ENCODE measurements around the gene MGAM2. TPM values are rescaled to one million over a fixed set of nuclear protein-coding genes. Genes with fewer than 3 reads are reported as not detected.
"Not testable (repeated sequence)": the region's sequence is repeated elsewhere in the genome, so short reads cannot be mapped to it uniquely, and the experiment has no call there.

The MGAM2 gene
- total and polyA plus RNA-seq, 2 donors: 0.03 to 0.05 TPM

GRCh38 chr7:142101794-142102193, 9.7 kb upstream of the MGAM2 start:
- 88% methylated on average over 6 of the region's 6 CpGs for WGBS
- not testable (repeated sequence) for H3K27ac ChIP-seq (ENCODE audit: low read depth); DNase-seq (ENCODE audit: extremely low spot score); H3K4me3 ChIP-seq (ENCODE audit: low read depth, low read length); H3K4me1 ChIP-seq (ENCODE audit: insufficient read depth); H3K36me3 ChIP-seq (ENCODE audit: insufficient read depth)

- peak; percentile 32 for DNase-seq (ENCODE audit: extremely low spot score)
- Histone ChIP-seq H3K27ac (ENCODE audit: low read depth) (no peak overlapping the region), H3K4me3 (ENCODE audit: low read depth, low read length) (no peak overlapping the region), H3K36me3 (ENCODE audit: insufficient read depth) (no peaks in the 10 kb centered on the region), H3K4me1 (ENCODE audit: insufficient read depth) (no peaks in the 10 kb centered on the region)
- 72% methylated on average over 6 of the region's 6 CpGs for WGBS
Measured at GRCh38 chr7:142104550-142105527, 6.7 kb upstream of the MGAM2 start.

GRCh38 chr7:142108728-142109505, 2.6 kb upstream of the MGAM2 start:
- WGBS: 69% methylated on average over 8 of the region's 8 CpGs
- Histone ChIP-seq H3K27ac (ENCODE audit: low read depth) (no peak overlapping the region), H3K4me1 (ENCODE audit: insufficient read depth) (no peaks in the 10 kb centered on the region), H3K36me3 (ENCODE audit: insufficient read depth) (no peaks in the 10 kb centered on the region), H3K4me3 (ENCODE audit: low read depth, low read length) (no peak overlapping the region)
- DNase-seq (ENCODE audit: extremely low spot score): no peak

GRCh38 chr7:142110098-142110497, 1.4 kb upstream of the MGAM2 start:
- H3K4me3 ChIP-seq (ENCODE audit: low read depth, low read length): no peak overlapping the region
- no peaks in the 10 kb centered on the region for H3K4me1 ChIP-seq (ENCODE audit: insufficient read depth)
- 80% methylated on average over 4 of the region's 4 CpGs for WGBS
- no peak overlapping the region for H3K27ac ChIP-seq (ENCODE audit: low read depth)
- H3K36me3 ChIP-seq (ENCODE audit: insufficient read depth): no peaks in the 10 kb centered on the region
- DNase-seq (ENCODE audit: extremely low spot score): no peak

- Histone ChIP-seq H3K27ac (ENCODE audit: low read depth) (no peak overlapping the region), H3K4me3 (ENCODE audit: low read depth, low read length) (no peak overlapping the region), H3K4me1 (ENCODE audit: insufficient read depth) (no peaks in the 10 kb centered on the region), H3K36me3 (ENCODE audit: insufficient read depth) (no peaks in the 10 kb centered on the region)
- DNase-seq (ENCODE audit: extremely low spot score): no peak
- WGBS: 60% methylated on average over 3 of the region's 3 CpGs
Measured at GRCh38 chr7:142110638-142111037, 880 bp upstream of the MGAM2 start.

- Histone ChIP-seq H3K4me3 (ENCODE audit: low read depth, low read length) (no peak overlapping the region), H3K27ac (ENCODE audit: low read depth) (no peak overlapping the region), H3K4me1 (ENCODE audit: insufficient read depth) (no peaks in the 10 kb centered on the region), H3K36me3 (ENCODE audit: insufficient read depth) (no peaks in the 10 kb centered on the region)
- WGBS: 41% methylated on average over 1 of the region's 1 CpG
- DNase-seq (ENCODE audit: extremely low spot score): no peak
Measured at GRCh38 chr7:142112086-142112485, 568 bp downstream of the MGAM2 start.

GRCh38 chr7:142114207-142114606, 2.7 kb downstream of the MGAM2 start:
- no peak overlapping the region for H3K4me3 ChIP-seq (ENCODE audit: low read depth, low read length)
- H3K4me1 ChIP-seq (ENCODE audit: insufficient read depth): no peaks in the 10 kb centered on the region
- H3K36me3 ChIP-seq (ENCODE audit: insufficient read depth): no peaks in the 10 kb centered on the region
- DNase-seq (ENCODE audit: extremely low spot score): no peak
- no peak overlapping the region for H3K27ac ChIP-seq (ENCODE audit: low read depth)
- 52% methylated on average over 3 of the region's 3 CpGs for WGBS

GRCh38 chr7:142120524-142120923, 9.0 kb downstream of the MGAM2 start:
- Histone ChIP-seq H3K4me3 (ENCODE audit: low read depth, low read length) (no peak overlapping the region), H3K4me1 (ENCODE audit: insufficient read depth) (no peaks in the 10 kb centered on the region), H3K36me3 (ENCODE audit: insufficient read depth) (no peaks in the 10 kb centered on the region), H3K27ac (ENCODE audit: low read depth) (no peak overlapping the region)
- WGBS: 60% methylated on average over 4 of the region's 4 CpGs
- DNase-seq (ENCODE audit: extremely low spot score): no peak

GRCh38 chr7:142123184-142123583, 11.7 kb downstream of the MGAM2 start:
- Histone ChIP-seq H3K36me3 (ENCODE audit: insufficient read depth) (no peaks in the 10 kb centered on the region), H3K4me3 (ENCODE audit: low read depth, low read length) (no peak overlapping the region), H3K27ac (ENCODE audit: low read depth) (no peak overlapping the region), H3K4me1 (ENCODE audit: insufficient read depth) (no peaks in the 10 kb centered on the region)
- DNase-seq (ENCODE audit: extremely low spot score): no peak
- WGBS: 90% methylated on average over 3 of the region's 3 CpGs

- no peak for DNase-seq (ENCODE audit: extremely low spot score)
- Histone ChIP-seq H3K27ac (ENCODE audit: low read depth) (no peak overlapping the region), H3K36me3 (ENCODE audit: insufficient read depth) (no peaks in the 10 kb centered on the region), H3K4me3 (ENCODE audit: low read depth, low read length) (no peak overlapping the region), H3K4me1 (ENCODE audit: insufficient read depth) (no peaks in the 10 kb centered on the region)
- 57% methylated on average over 1 of the region's 1 CpG for whole genome bisulfite sequencing
Measured at GRCh38 chr7:142125256-142125955, 13.9 kb downstream of the MGAM2 start.

- H3K4me1 ChIP-seq (ENCODE audit: insufficient read depth): no peaks in the 10 kb centered on the region
- no peak overlapping the region for H3K4me3 ChIP-seq (ENCODE audit: low read depth, low read length)
- no peak for DNase-seq (ENCODE audit: extremely low spot score)
- no peak overlapping the region for H3K27ac ChIP-seq (ENCODE audit: low read depth)
- no peaks in the 10 kb centered on the region for H3K36me3 ChIP-seq (ENCODE audit: insufficient read depth)
- WGBS: 56% methylated on average over 2 of the region's 2 CpGs
Measured at GRCh38 chr7:142130267-142130666, 18.7 kb downstream of the MGAM2 start.

GRCh38 chr7:142131439-142132185, 20.1 kb downstream of the MGAM2 start:
- Histone ChIP-seq H3K36me3 (ENCODE audit: insufficient read depth) (no peaks in the 10 kb centered on the region), H3K4me3 (ENCODE audit: low read depth, low read length) (no peak overlapping the region), H3K27ac (ENCODE audit: low read depth) (no peak overlapping the region), H3K4me1 (ENCODE audit: insufficient read depth) (no peaks in the 10 kb centered on the region)
- no peak for DNase-seq (ENCODE audit: extremely low spot score)
- 76% methylated on average over 4 of the region's 4 CpGs for WGBS

GRCh38 chr7:142133731-142134148, 22.2 kb downstream of the MGAM2 start:
- no peaks in the 10 kb centered on the region for H3K4me1 ChIP-seq (ENCODE audit: insufficient read depth)
- no peak for DNase-seq (ENCODE audit: extremely low spot score)
- 93% methylated on average over 8 of the region's 8 CpGs for WGBS
- H3K4me3 ChIP-seq (ENCODE audit: low read depth, low read length): no peak overlapping the region
- no peaks in the 10 kb centered on the region for H3K36me3 ChIP-seq (ENCODE audit: insufficient read depth)
- H3K27ac ChIP-seq (ENCODE audit: low read depth): no peak overlapping the region

Data from urinary bladder (tissue), 4 donors.